Measurements from ENCODE around the gene IL22. TPM values are rescaled to one million over a fixed set of nuclear protein-coding genes. Genes with fewer than 3 reads are reported as not detected.

Gene IL22
- total RNA-seq, 1 experiment from 2014 or later = not detected

DNA sequence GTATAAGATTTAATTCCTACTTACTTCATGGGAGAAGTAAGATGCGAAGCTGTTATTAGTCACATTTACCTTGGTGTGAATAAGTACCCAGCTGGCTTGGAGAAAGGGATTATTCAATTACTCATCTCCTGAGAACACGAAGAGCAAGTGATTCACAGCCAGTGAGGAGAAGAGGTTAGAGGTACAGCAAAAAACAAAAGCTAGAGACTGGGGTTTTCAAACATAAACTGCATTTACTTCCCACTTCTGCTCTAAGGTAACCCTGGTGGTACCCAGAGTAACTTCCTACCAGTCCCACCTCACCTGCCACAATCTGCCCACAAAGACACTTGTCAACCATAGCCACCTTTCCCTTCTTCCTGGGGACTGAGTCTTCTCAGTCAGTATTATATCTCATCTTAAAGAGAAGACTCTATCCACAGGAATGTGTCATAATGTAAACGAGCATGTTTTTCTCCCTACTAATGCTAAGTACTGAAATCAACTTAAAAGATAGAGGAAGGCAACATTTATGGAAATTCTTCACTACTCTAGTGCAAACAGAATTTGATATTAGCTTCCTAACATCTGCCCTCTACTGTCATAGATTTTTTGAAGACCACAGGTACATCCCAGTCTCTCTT, 6.0 kb upstream of the IL22 start:
- intact Hi-C loops (cut with micrococcal nuclease) = no loop called here
- H3K27ac ChIP-seq (ENCODE audit: low read depth, low read length) = no peak overlapping the region
- no peaks in the 10 kb centered on the region for H3K27me3 ChIP-seq (ENCODE audit: insufficient read depth, low read length)
- no peak overlapping the region for H3K4me2 ChIP-seq (ENCODE audit: low read length)
- ChIA-PET POLR2A (no interaction called here), RAD21 (ENCODE audit: low non-redundant PET in 1 of 2, low total read pairs in 2 of 2, uncharacterized antibody in 2 of 2, unreplicated experiment in 2 of 2) (no interaction called here), CTCF (interaction anchor here (1.1 kb wide), 1 partner anchor 36 kb away, joined by 3 read pairs; no protein-coding TSS in a partner anchor)
- no peaks in the 10 kb centered on the region for H3K9me2 ChIP-seq (ENCODE audit: insufficient read depth)
- H3K9me3 ChIP-seq (ENCODE audit: control insufficient read depth in 1 of 2, insufficient read depth in 1 of 2, low read depth in 1 of 2, low read length in 2 of 2) = no peaks in the 10 kb centered on the region
- H3K9ac ChIP-seq (ENCODE audit: low read length) = no peak overlapping the region
- peak overlapping the region; percentile 17 for H2AFZ ChIP-seq (ENCODE audit: low read depth, low read length, poor library complexity, severe bottlenecking)
- no peaks in the 10 kb centered on the region for H3K36me3 ChIP-seq (ENCODE audit: control insufficient read depth in 1 of 2, insufficient read depth in 2 of 2, low read length in 2 of 2)
- H3K79me2 ChIP-seq (ENCODE audit: insufficient read depth, low read length) = no peaks in the 10 kb centered on the region
- H3K4me1 ChIP-seq (ENCODE audit: control insufficient read depth in 1 of 2, insufficient read depth in 2 of 2, low read length in 2 of 2) = peaks cover 0 to 5% of the 10 kb centered on the region in 2 experiments; a peak in 1 of 4 replicates
- DNase-seq (ENCODE audit: low read depth, low spot score) (no peak), ATAC-seq (no peak)
- BruUV-seq (replicated peaks) = no TSS peak
- H4K20me1 ChIP-seq (ENCODE audit: insufficient read depth) = no peaks in the 10 kb centered on the region
- H3K4me3 ChIP-seq (replicated peaks in 1 of 2; ENCODE audit: low read depth in 1 of 2, low read length in 2 of 2) = no peak overlapping the region
- TF ChIP-seq CBX3 (IDR thresholded peaks at IDR 0.05; ENCODE audit: low read depth) (no peak), CEBPB (IDR thresholded peaks at IDR 0.05; ENCODE audit: low read depth) (no peak), FOSL1 (IDR thresholded peaks at IDR 0.05; ENCODE audit: low read depth) (peak; percentile 32; the same call in 1 of the 2 replicates)

- Histone ChIP-seq H3K27ac (ENCODE audit: low read depth, low read length) (no peak overlapping the region), H3K9ac (ENCODE audit: low read length) (no peak overlapping the region), H3K9me3 (ENCODE audit: control insufficient read depth in 1 of 2, insufficient read depth in 1 of 2, low read depth in 1 of 2, low read length in 2 of 2) (no peaks in the 10 kb centered on the region), H4K20me1 (ENCODE audit: insufficient read depth) (no peaks in the 10 kb centered on the region), H3K9me2 (ENCODE audit: insufficient read depth) (no peaks in the 10 kb centered on the region), H3K4me3 (replicated peaks in 1 of 2; ENCODE audit: low read depth in 1 of 2, low read length in 2 of 2) (no peak overlapping the region), H3K79me2 (ENCODE audit: insufficient read depth, low read length) (no peaks in the 10 kb centered on the region), H3K4me1 (ENCODE audit: control insufficient read depth in 1 of 2, insufficient read depth in 2 of 2, low read length in 2 of 2) (no peaks in the 10 kb centered on the region), H2AFZ (ENCODE audit: low read depth, low read length, poor library complexity, severe bottlenecking) (no peak overlapping the region), H3K4me2 (ENCODE audit: low read length) (no peak overlapping the region), H3K36me3 (ENCODE audit: control insufficient read depth in 1 of 2, insufficient read depth in 2 of 2, low read length in 2 of 2) (no peaks in the 10 kb centered on the region), H3K27me3 (ENCODE audit: insufficient read depth, low read length) (no peaks in the 10 kb centered on the region)
- CTCF ChIA-PET = no interaction called here
- BruUV-seq (replicated peaks) = no TSS peak
- DNase-seq (ENCODE audit: low read depth, low spot score) (no peak), ATAC-seq (no peak)
- RAD21 ChIA-PET (ENCODE audit: low non-redundant PET in 1 of 2, low total read pairs in 2 of 2, uncharacterized antibody in 2 of 2, unreplicated experiment in 2 of 2) = no interaction called here
- POLR2A ChIA-PET = no interaction called here
- intact Hi-C loops (cut with micrococcal nuclease) = no loop called here
- TF ChIP-seq CBX3 (IDR thresholded peaks at IDR 0.05; ENCODE audit: low read depth) = no peak
- no peak for TF ChIP-seq TCF7L2 (IDR thresholded peaks at IDR 0.05; ENCODE audit: borderline replicate concordance, extremely low read depth, insufficient read depth, insufficient read length)
- TF ChIP-seq, protein P1, sequence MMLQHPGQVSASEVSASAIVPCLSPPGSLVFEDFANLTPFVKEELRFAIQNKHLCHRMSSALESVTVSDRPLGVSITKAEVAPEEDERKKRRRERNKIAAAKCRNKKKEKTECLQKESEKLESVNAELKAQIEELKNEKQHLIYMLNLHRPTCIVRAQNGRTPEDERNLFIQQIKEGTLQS (IDR thresholded peaks at IDR 0.05) = no peak
- TF ChIP-seq, protein P2, sequence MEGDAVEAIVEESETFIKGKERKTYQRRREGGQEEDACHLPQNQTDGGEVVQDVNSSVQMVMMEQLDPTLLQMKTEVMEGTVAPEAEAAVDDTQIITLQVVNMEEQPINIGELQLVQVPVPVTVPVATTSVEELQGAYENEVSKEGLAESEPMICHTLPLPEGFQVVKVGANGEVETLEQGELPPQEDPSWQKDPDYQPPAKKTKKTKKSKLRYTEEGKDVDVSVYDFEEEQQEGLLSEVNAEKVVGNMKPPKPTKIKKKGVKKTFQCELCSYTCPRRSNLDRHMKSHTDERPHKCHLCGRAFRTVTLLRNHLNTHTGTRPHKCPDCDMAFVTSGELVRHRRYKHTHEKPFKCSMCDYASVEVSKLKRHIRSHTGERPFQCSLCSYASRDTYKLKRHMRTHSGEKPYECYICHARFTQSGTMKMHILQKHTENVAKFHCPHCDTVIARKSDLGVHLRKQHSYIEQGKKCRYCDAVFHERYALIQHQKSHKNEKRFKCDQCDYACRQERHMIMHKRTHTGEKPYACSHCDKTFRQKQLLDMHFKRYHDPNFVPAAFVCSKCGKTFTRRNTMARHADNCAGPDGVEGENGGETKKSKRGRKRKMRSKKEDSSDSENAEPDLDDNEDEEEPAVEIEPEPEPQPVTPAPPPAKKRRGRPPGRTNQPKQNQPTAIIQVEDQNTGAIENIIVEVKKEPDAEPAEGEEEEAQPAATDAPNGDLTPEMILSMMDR (IDR thresholded peaks at IDR 0.05 in 2 of 3, conservative IDR thresholded peaks at IDR 0.05 in 1 of 3; ENCODE audit: borderline replicate concordance in 1 of 3, insufficient read depth in 1 of 3, low read depth in 2 of 3, low read length in 2 of 3) = no peak
- TF ChIP-seq POLR2A (IDR thresholded peaks at IDR 0.05; ENCODE audit: borderline replicate concordance, extremely low read depth, insufficient read depth, insufficient read length) = no peak
- TF ChIP-seq, protein P3, sequence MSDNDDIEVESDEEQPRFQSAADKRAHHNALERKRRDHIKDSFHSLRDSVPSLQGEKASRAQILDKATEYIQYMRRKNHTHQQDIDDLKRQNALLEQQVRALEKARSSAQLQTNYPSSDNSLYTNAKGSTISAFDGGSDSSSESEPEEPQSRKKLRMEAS (IDR thresholded peaks at IDR 0.05) = no peak
- no peak for TF ChIP-seq FOSL1 (IDR thresholded peaks at IDR 0.05; ENCODE audit: low read depth)
- no peak for TF ChIP-seq SIN3A (IDR thresholded peaks at IDR 0.05; ENCODE audit: low read depth)
- TF ChIP-seq RAD21 (IDR thresholded peaks at IDR 0.05; ENCODE audit: low read depth) = no peak
- TF ChIP-seq SP1 (IDR thresholded peaks at IDR 0.05; ENCODE audit: low read depth) = no peak
- TF ChIP-seq EZH2 (IDR thresholded peaks at IDR 0.05) = no peak
- TF ChIP-seq, protein P4, sequence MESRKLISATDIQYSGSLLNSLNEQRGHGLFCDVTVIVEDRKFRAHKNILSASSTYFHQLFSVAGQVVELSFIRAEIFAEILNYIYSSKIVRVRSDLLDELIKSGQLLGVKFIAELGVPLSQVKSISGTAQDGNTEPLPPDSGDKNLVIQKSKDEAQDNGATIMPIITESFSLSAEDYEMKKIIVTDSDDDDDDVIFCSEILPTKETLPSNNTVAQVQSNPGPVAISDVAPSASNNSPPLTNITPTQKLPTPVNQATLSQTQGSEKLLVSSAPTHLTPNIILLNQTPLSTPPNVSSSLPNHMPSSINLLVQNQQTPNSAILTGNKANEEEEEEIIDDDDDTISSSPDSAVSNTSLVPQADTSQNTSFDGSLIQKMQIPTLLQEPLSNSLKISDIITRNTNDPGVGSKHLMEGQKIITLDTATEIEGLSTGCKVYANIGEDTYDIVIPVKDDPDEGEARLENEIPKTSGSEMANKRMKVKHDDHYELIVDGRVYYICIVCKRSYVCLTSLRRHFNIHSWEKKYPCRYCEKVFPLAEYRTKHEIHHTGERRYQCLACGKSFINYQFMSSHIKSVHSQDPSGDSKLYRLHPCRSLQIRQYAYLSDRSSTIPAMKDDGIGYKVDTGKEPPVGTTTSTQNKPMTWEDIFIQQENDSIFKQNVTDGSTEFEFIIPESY (IDR thresholded peaks at IDR 0.05; ENCODE audit: extremely low read depth, insufficient replicate concordance, low read length) = no peak
- no peak for TF ChIP-seq CEBPB (IDR thresholded peaks at IDR 0.05; ENCODE audit: low read depth)
- TF ChIP-seq YY1 (IDR thresholded peaks at IDR 0.05; ENCODE audit: extremely low read depth, insufficient replicate concordance, low read depth, low read length) = no peak
- no peak for TF ChIP-seq ELF1 (IDR thresholded peaks at IDR 0.05; ENCODE audit: borderline replicate concordance, low read depth)
- TF ChIP-seq JUND (IDR thresholded peaks at IDR 0.05) = no peak
- no peak for TF ChIP-seq EZH2phosphoT487 (IDR thresholded peaks at IDR 0.05; ENCODE audit: borderline replicate concordance)
Measured at GRCh38 chr12:68252077-68252476, 1.3 kb downstream of the IL22 start.
